ENCODE data around the gene COL4A2. TPM values are rescaled to one million over a fixed set of nuclear protein-coding genes. Genes with fewer than 3 reads are reported as not detected.

The COL4A2 gene
- total RNA-seq, 6 donors from 2014 or later = 169 to 458 (median 258) TPM

DNA sequence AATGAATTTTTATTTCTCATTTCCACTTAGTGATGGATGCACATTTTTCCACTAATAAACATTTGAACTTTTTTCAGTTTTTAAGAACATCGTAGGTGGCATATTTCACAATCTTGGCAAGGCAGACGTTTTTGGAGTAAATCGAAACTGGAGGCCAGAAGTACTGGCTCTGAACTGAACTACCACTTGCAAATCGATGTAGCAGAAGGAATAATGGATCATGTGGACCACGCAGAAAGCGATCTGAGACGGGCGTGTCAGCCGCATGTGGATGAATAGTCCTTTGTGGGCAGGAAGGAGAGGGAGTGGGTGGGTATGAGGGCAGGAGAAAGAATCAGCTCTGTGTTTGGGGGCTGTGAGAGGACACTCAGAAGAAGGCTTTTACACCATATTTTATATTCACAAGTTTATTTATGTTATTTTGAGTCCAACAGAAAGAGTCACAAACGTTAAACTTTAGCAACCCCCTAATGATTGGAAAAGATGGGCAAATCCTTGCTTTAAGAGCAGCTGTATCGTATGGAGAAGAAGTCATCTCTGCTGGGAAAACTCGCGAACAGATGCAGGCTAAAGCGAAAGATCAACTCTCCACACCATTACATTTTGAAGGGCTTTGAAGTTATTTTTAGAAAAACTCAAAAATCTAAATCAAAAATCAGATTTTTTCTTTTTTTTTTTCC lies 90.5 kb downstream of the COL4A2 start:
- peak overlapping the region; percentile 75 to 85 (median 78) for H3K27ac ChIP-seq
- peaks cover 10 to 34% (median 19%) of the 10 kb centered on the region in 4 donors for H3K4me1 ChIP-seq
- no peaks in the 10 kb centered on the region for H3K36me3 ChIP-seq
- TF ChIP-seq EP300 (IDR thresholded peaks at IDR 0.05) = no peak
- TF ChIP-seq POLR2A (IDR thresholded peaks at IDR 0.05) = no peak
- TF ChIP-seq, protein P1, sequence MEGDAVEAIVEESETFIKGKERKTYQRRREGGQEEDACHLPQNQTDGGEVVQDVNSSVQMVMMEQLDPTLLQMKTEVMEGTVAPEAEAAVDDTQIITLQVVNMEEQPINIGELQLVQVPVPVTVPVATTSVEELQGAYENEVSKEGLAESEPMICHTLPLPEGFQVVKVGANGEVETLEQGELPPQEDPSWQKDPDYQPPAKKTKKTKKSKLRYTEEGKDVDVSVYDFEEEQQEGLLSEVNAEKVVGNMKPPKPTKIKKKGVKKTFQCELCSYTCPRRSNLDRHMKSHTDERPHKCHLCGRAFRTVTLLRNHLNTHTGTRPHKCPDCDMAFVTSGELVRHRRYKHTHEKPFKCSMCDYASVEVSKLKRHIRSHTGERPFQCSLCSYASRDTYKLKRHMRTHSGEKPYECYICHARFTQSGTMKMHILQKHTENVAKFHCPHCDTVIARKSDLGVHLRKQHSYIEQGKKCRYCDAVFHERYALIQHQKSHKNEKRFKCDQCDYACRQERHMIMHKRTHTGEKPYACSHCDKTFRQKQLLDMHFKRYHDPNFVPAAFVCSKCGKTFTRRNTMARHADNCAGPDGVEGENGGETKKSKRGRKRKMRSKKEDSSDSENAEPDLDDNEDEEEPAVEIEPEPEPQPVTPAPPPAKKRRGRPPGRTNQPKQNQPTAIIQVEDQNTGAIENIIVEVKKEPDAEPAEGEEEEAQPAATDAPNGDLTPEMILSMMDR (IDR thresholded peaks at IDR 0.05) = no peak
- TF ChIP-seq POLR2AphosphoS5 (IDR thresholded peaks at IDR 0.05) = no peak
- peak in 1 of 2 donors; percentile 73 for ATAC-seq (ENCODE audit: low FRiP score in 2 of 2)
- 54 to 62% methylated on average over 14 of the region's 14 CpGs for WGBS, 2 donors
- H3K4me3 ChIP-seq = no peak overlapping the region
- no peaks in the 10 kb centered on the region for H3K9me3 ChIP-seq
- H3K27me3 ChIP-seq = no peaks in the 10 kb centered on the region
- DNase-seq = no peak

DNA sequence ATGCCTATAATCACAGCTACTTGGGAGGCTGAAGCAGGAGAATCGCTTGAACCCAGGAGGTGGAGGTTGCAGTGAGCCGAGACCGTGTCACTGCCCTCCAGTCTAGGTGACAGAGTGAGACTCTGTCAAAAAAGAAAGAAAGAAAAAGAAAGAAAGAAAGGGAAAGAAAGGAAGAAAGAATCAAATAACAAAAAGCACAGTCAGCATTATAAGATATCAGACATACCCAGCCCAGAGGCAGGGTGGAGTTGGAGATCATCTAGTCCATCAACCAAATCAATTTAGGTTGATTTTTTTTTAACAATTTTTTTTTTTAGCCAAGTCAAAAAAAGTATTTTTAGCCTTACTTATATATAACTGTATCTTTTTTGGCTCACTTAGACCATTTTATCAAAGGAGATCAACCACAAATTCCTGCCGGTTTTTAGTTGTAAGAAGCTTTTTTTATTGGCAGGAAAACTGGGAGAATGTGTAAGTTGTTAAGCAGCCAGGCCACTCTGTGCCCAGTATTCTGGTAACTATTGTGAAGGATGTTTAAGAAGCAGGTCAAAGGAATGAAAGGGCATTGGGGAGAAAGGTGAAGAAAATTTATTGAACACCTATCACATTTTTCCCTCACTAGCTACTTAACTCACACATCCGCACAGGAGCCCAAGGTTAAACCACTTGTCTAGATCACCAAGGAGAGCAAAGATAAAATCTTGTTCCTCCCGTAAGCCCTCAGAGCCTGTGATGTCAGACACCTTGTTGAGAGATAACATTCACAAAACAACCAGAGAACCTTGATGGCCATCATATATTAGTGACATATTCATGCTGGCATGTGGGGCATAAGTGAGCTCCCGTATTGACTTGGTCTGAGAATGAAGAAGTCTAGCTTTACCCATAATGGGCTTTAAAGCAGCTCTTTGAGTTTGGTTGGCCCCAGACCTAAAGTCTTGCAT lies 91.8 kb downstream of the COL4A2 start:
- Histone ChIP-seq H3K27ac (peak overlapping the region; percentile 75 to 85 (median 78)), H3K27me3 (no peaks in the 10 kb centered on the region), H3K9me3 (no peaks in the 10 kb centered on the region), H3K4me1 (peaks cover 10 to 38% (median 19%) of the 10 kb centered on the region in 4 donors), H3K4me3 (no peak overlapping the region), H3K36me3 (no peaks in the 10 kb centered on the region)
- TF ChIP-seq POLR2AphosphoS5 (IDR thresholded peaks at IDR 0.05) (no peak), POLR2A (IDR thresholded peaks at IDR 0.05) (no peak), EP300 (IDR thresholded peaks at IDR 0.05) (no peak)
- TF ChIP-seq, protein P1 (IDR thresholded peaks at IDR 0.05) = no peak
- WGBS, 2 donors = 72 to 74% methylated on average over 7 of the region's 7 CpGs
- DNase-seq (no peak), ATAC-seq (ENCODE audit: low FRiP score in 2 of 2) (no peak)

DNA sequence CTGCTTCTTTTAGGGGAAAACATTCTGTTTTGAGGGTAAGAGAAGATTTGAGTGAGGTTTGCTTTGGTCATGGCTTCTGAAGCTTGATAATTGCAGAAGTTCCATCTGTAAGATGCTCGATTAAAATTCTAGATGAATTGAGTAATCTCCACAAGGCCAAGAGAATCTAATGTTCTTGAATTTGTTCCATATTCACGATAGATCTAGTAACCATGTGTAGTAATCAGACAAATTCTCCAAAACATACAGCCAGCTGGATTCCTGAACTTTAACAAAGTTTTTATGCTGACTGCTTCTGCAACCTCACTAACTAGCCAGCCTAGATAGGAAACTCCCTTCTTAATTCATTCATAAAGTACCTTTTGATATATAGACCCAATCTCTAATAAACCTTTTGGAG lies 92.7 kb downstream of the COL4A2 start:
- no peak for DNase-seq
- peaks cover 10 to 38% (median 19%) of the 10 kb centered on the region in 4 donors for H3K4me1 ChIP-seq
- H3K27ac ChIP-seq = peak overlapping the region in 1 of 4 donors; percentile 12
- TF ChIP-seq POLR2AphosphoS5 (IDR thresholded peaks at IDR 0.05) = no peak
- no peak for TF ChIP-seq POLR2A (IDR thresholded peaks at IDR 0.05)
- H3K9me3 ChIP-seq = no peaks in the 10 kb centered on the region
- H3K36me3 ChIP-seq = no peaks in the 10 kb centered on the region
- no peak overlapping the region for H3K4me3 ChIP-seq
- ATAC-seq (ENCODE audit: low FRiP score in 2 of 2) = no peak
- WGBS, 2 donors = 72 to 79% methylated on average over 2 of the region's 2 CpGs
- H3K27me3 ChIP-seq = no peaks in the 10 kb centered on the region

DNA sequence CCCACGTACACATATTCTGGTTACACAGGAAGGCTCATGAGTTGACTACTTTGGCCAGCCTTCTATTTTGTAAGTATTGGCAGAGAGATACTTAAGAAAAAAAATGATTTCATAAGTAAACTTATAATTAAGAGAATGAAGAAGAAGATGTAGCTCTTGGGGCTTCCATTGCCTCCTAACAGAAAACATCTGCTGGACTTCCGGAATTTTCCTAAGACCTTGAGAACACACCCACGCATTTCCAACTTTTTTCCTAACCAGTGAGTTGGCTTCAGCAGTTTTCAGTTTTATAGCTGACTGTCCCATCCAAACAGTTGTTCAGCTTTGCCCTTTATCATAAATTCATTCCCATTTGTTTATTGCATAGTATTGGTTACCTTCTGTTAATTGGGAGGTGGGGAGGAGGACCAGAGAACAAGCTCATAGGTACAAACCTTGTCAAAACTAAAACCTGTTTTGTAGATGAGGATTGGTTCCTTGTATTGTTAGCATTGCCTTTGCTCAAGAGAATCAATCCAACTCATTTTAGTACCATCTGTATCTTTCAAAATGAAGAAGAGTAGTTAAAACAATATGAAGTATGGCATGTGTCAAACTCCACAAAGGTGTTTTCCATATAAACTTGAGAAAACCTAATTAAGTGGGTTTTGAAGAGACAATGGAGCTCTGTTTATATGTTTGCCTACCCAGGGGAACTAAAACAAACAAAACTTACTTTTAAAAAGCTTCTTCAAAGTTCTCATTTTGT lies 93.9 kb downstream of the COL4A2 start:
- Histone ChIP-seq H3K36me3 (no peaks in the 10 kb centered on the region), H3K4me1 (peaks cover 20 to 42% (median 27%) of the 10 kb centered on the region in 4 donors), H3K27ac (peak overlapping the region in 2 of 4 donors; percentile 8 to 19), H3K27me3 (no peaks in the 10 kb centered on the region), H3K9me3 (no peaks in the 10 kb centered on the region), H3K4me3 (no peak overlapping the region)
- TF ChIP-seq, protein P1 (IDR thresholded peaks at IDR 0.05) = no peak
- TF ChIP-seq POLR2A (IDR thresholded peaks at IDR 0.05) (no peak), POLR2AphosphoS5 (IDR thresholded peaks at IDR 0.05) (peak in 1 of 2 donors; percentile 49)
- 58 to 72% methylated on average over 3 of the region's 3 CpGs for WGBS, 2 donors
- ATAC-seq (ENCODE audit: low FRiP score in 2 of 2) (peak in 1 of 2 donors; percentile 56), DNase-seq (no peak)
